HepG2 (cell line): ENCODE data around the gene PDCL3. TPM values are rescaled to one million over a fixed set of nuclear protein-coding genes. Genes with fewer than 3 reads are reported as not detected.

Source experiments
- ATAC-seq: fragments of 200-7000 bp; cut with Tn5 transposase; 3 replicates; pipeline ENCODE4 v1.9.1; 2020; ENCODE audit warnings: mild to moderate bottlenecking, moderate library complexity
- BruUV-seq: library from RNA; stranded (reverse); fragments of 400-500 nt; replicated peaks from 2 replicates; lab custom pipeline; 2021; lab: Mats Ljungman, UMichigan
- CTCF ChIA-PET: fragments of 300-600 bp; formaldehyde crosslinking; extraction: SDS; loops from one replicate; lab custom pipeline; 2021; ENCODE audit warnings: low total read pairs, inconsistent platforms, low intra/inter-chr PET ratio; lab: Yijun Ruan, JAX
- POLR2A ChIA-PET: fragments of 350-600 bp; sonication (Branson Sonifier 250); formaldehyde crosslinking; loops from one replicate; lab custom pipeline; 2020; ENCODE audit warnings: antibody characterized with exemption, inconsistent platforms; lab: Yijun Ruan, JAX
- DNase-seq: peaks from one replicate; pipeline ENCODE4 v3.0.0-alpha.2; 2015; ENCODE audit warnings: low spot score
- FAIRE-seq: peaks from 3 replicates; lab custom pipeline; 2011; peaks lifted over from hg19 to GRCh38; lab: Jason Lieb, UNC
- H2AFZ ChIP-seq: one replicate; pipeline ENCODE4 v1.6.1; 2011; ENCODE audit warnings: low read length, inconsistent platforms
- H3K27ac ChIP-seq: fragments of 300-600 bp; 3 replicates; pipeline ENCODE4 v1.8.0; 2011; ENCODE audit warnings: mixed run types, mild to moderate bottlenecking, mixed read lengths, low read length, inconsistent platforms; ENCODE audit not compliant: insufficient read depth; ENCODE audit errors: extremely low read length
- H3K27me3 ChIP-seq, 2 experiments: fragments of 200-600 bp in 1 of 2; 2 replicates in 1 of 2; 3 replicates in 1 of 2; pipeline versions ENCODE4 v1.6.0 to v1.8.0; 2011; ENCODE audit warnings: low read length in 2 of 2, mild to moderate bottlenecking in 2 of 2, moderate library complexity in 2 of 2, inconsistent platforms in 1 of 2; ENCODE audit not compliant: insufficient read depth in 2 of 2, control insufficient read depth in 1 of 2
- H3K36me3 ChIP-seq, 2 experiments: fragments of 200-600 bp in 1 of 2; replicated peaks in 1 of 2; 2 replicates in 1 of 2; 3 replicates in 1 of 2; pipeline versions ENCODE4 v1.5.1 to v1.8.0; 2011; ENCODE audit warnings: low read length in 2 of 2, inconsistent platforms in 1 of 2; ENCODE audit not compliant: insufficient read depth in 2 of 2, control insufficient read depth in 1 of 2
- H3K4me1 ChIP-seq: 2 replicates; pipeline ENCODE4 v1.5.1; 2012; ENCODE audit warnings: low read length, inconsistent platforms; ENCODE audit not compliant: insufficient read depth
- H3K4me2 ChIP-seq: 2 replicates; pipeline ENCODE4 v1.6.0; 2011; ENCODE audit warnings: low read depth, low read length, inconsistent platforms
- H3K4me3 ChIP-seq, 3 experiments: fragments of 200-600 bp in 1 of 3; sonication (generic), shearing (Covaris generic) in 1 of 3; replicated peaks in 1 of 3; 2 replicates each; pipeline ENCODE4 v1.5.1; 2011 to 2016; ENCODE audit warnings: low read length in 3 of 3, inconsistent platforms in 2 of 3, low read depth in 2 of 3, mild to moderate bottlenecking in 2 of 3, control low read depth in 1 of 3, mixed read lengths in 1 of 3; ENCODE audit not compliant: insufficient read depth in 1 of 3
- H3K79me2 ChIP-seq: one replicate; pipeline ENCODE4 v1.6.1; 2011; ENCODE audit warnings: low read length, inconsistent platforms; ENCODE audit not compliant: insufficient read depth
- H3K9ac ChIP-seq: 2 replicates; pipeline ENCODE4 v1.6.0; 2011; ENCODE audit warnings: mild to moderate bottlenecking, low read depth, low read length, inconsistent platforms; ENCODE audit not compliant: insufficient read depth
- H3K9me3 ChIP-seq: 2 replicates; pipeline ENCODE4 v1.5.1; 2012; ENCODE audit warnings: mild to moderate bottlenecking, low read length
- H4K20me1 ChIP-seq: 2 replicates; pipeline ENCODE4 v1.6.0; 2011; ENCODE audit warnings: inconsistent platforms, mild to moderate bottlenecking, low read length, moderate library complexity; ENCODE audit not compliant: insufficient read depth
- AKAP8 ChIP-seq: sonication (generic); formaldehyde crosslinking; IDR thresholded peaks from 2 replicates; pipeline ENCODE4 v1.5.1; 2020; ENCODE audit warnings: mild to moderate bottlenecking, missing genetic modification reagents
- DR1 ChIP-seq: sonication (generic); formaldehyde crosslinking; IDR thresholded peaks from 2 replicates; pipeline ENCODE4 v1.8.0; 2021; ENCODE audit warnings: mild to moderate bottlenecking, missing genetic modification reagents, inconsistent platforms
- TCF7 ChIP-seq: sonication (generic); IDR thresholded peaks from 2 replicates; pipeline ENCODE4 v1.6.1; 2016; ENCODE audit warnings: antibody characterized with exemption, low read depth
- ZNF354B ChIP-seq: sonication (generic); formaldehyde crosslinking; IDR thresholded peaks from 2 replicates; pipeline ENCODE4 v1.8.0; 2022; ENCODE audit warnings: mild to moderate bottlenecking, missing genetic modification reagents
- ZNF546 ChIP-seq: sonication (generic); formaldehyde crosslinking; conservative IDR thresholded peaks from 2 replicates; pipeline ENCODE4 v1.8.1; 2023; ENCODE audit warnings: mild to moderate bottlenecking, missing genetic modification reagents
- ZNF775 ChIP-seq: sonication (generic); formaldehyde crosslinking; IDR thresholded peaks from 2 replicates; pipeline ENCODE4 v1.4.0; 2020; ENCODE audit warnings: missing genetic modification reagents, mild to moderate bottlenecking, moderate library complexity, borderline replicate concordance
- ZSCAN21 ChIP-seq: sonication (generic); formaldehyde crosslinking; IDR thresholded peaks from 2 replicates; pipeline ENCODE4 v1.8.0; 2022; ENCODE audit warnings: mild to moderate bottlenecking, missing genetic modification reagents, moderate library complexity, borderline replicate concordance
- WGBS: methylation state at CpG from one replicate; pipeline ENCODE4 v1.1.6; 2017; ENCODE audit warnings: low lambda C conversion rate; 5-methylcytosine and 5-hydroxymethylcytosine counted together
- in situ Hi-C: cut with HindIII; loops from 2 replicates; pipeline ENCODE4 v1.10.0; 2017; ENCODE audit warnings: low pct_unique_long_range_greater_than_20kb; ENCODE audit not compliant: extremely low pct_ligation_motif_present
- intact Hi-C: fragments of 100-400 bp; cut with micrococcal nuclease; formaldehyde crosslinking; loops from one replicate; pipeline ENCODE4 v1.10.0; 2022; ENCODE audit not compliant: unreplicated experiment
- polyA plus RNA-seq, 8 experiments: library from polyadenylated mRNA; depleted of rRNA in 3 of 8; stranded (reverse) in 7 of 8; unstranded in 1 of 8; fragments of >200 nt; fragmentation: Illumina TruSeq in 4 of 8; extraction: Trizol in 4 of 8; gene quantifications; 2 replicates each; pipeline versions ENCODE4 v1.2.1 to v1.2.3, GENCODE V29; 2011 to 2016; ENCODE audit warnings: low read depth in 4 of 8, missing spikeins in 1 of 8, mixed read lengths in 1 of 8; ENCODE audit not compliant: insufficient read depth in 1 of 8
- total RNA-seq, 5 experiments: library from RNA; depleted of rRNA; stranded (reverse); fragments of >200 nt; fragmentation: Illumina TruSeq; extraction: Trizol; gene quantifications; 2 replicates each; pipeline ENCODE4 v1.2.3, GENCODE V29; 2016; ENCODE audit warnings: low read depth in 1 of 5
- TF ChIP-seq, protein P1 (sequence below): sonication (generic); formaldehyde crosslinking; IDR thresholded peaks from 2 replicates; pipeline ENCODE4 v1.8.1; 2023; ENCODE audit warnings: missing genetic modification reagents, mild to moderate bottlenecking, borderline replicate concordance
- TF ChIP-seq, protein P2 (sequence below): IDR thresholded peaks from 2 replicates; pipeline ENCODE4 v1.6.1; 2016; ENCODE audit warnings: low read depth, control low read depth
- TF ChIP-seq, protein P3 (sequence below): IDR thresholded peaks from 2 replicates; pipeline ENCODE4 v1.6.1; 2012; ENCODE audit warnings: low read depth, low read length, improper control_type of control experiment
- TF ChIP-seq, protein P4 (sequence below): sonication (generic); formaldehyde crosslinking; IDR thresholded peaks from 2 replicates; pipeline ENCODE4 v1.4.0; 2020; ENCODE audit warnings: missing genetic modification reagents
- TF ChIP-seq, protein P5 (sequence below): sonication (generic); formaldehyde crosslinking; IDR thresholded peaks from 2 replicates; pipeline ENCODE4 v1.5.0; 2020; ENCODE audit warnings: missing genetic modification reagents

Gene PDCL3
- total and polyA plus RNA-seq, 2 of the 13 experiments (the other 11 are each of a cell fraction or from before 2014, with no cell fraction given) = 14.4 to 24.4 TPM

- WGBS = 3% methylated on average over 1 of the region's 1 CpG
- Histone ChIP-seq H3K9ac (no peak overlapping the region), H3K9me3 (no peaks in the 10 kb centered on the region), H4K20me1 (no peaks in the 10 kb centered on the region), H3K4me1 (0 out of 2 replicates have a peak, but pooled peaks cover 6% of the 10 kb centered on the region), H3K27me3 (no peaks in the 10 kb centered on the region), H3K36me3 (no peaks in the 10 kb centered on the region), H3K79me2 (no peaks in the 10 kb centered on the region), H3K4me3 (no peak overlapping the region), H3K4me2 (no peak overlapping the region), H2AFZ (no peak overlapping the region), H3K27ac (no peak overlapping the region)
- ATAC-seq (no peak), FAIRE-seq (no peak), DNase-seq (no peak)
- no TSS peak for BruUV-seq
- TF ChIP-seq ZNF775 (no peak), AKAP8 (no peak), ZNF546 (CRISPR knock-in tag) (no peak), ZSCAN21 (no peak)
- TF ChIP-seq, protein P1, sequence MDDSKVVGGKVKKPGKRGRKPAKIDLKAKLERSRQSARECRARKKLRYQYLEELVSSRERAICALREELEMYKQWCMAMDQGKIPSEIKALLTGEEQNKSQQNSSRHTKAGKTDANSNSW (CRISPR knock-in tag) = no peak
- TF ChIP-seq, protein P2, sequence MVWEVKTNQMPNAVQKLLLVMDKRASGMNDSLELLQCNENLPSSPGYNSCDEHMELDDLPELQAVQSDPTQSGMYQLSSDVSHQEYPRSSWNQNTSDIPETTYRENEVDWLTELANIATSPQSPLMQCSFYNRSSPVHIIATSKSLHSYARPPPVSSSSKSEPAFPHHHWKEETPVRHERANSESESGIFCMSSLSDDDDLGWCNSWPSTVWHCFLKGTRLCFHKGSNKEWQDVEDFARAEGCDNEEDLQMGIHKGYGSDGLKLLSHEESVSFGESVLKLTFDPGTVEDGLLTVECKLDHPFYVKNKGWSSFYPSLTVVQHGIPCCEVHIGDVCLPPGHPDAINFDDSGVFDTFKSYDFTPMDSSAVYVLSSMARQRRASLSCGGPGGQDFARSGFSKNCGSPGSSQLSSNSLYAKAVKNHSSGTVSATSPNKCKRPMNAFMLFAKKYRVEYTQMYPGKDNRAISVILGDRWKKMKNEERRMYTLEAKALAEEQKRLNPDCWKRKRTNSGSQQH (CRISPR knock-in tag) = no peak
- in situ Hi-C loops (loop anchor here (25.0 kb wide), 1 partner anchor 570 kb away; the partner anchor contains the start of gene TBC1D8), intact Hi-C loops (loop anchor here (10.0 kb wide), 1 partner anchor 603 kb away; no protein-coding TSS in a partner anchor)
- CTCF ChIA-PET = no interaction called here
- POLR2A ChIA-PET = no interaction called here
Measured at GRCh38 chr2:100592226-100592625, 29.4 kb downstream of the PDCL3 start.

DNA sequence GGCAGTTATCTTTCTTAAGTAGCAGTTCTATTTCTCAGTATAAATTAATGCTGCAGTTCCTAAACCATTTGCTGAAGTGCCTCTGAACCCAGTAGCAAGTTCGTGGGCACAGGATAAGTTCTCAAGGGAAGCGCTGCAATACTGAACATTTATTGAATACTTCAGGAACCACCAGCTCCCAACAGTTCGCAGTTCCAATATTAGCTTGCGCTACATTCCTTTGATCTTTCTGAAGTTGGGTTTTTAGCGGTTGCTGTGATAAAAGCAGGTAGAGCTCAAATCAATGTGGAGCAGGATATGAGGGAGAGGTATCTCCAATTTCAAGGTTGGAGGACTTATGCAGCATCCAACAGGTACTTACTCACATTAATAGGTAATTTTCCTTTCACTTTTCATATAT lies 33.7 kb downstream of the PDCL3 start:
- Histone ChIP-seq H3K9me3 (no peaks in the 10 kb centered on the region), H2AFZ (no peak overlapping the region), H3K79me2 (no peaks in the 10 kb centered on the region), H3K36me3 (no peaks in the 10 kb centered on the region), H3K27me3 (0 out of 5 replicates have a peak, but pooled peaks cover 0 to 3% of the 10 kb centered on the region in 2 experiments), H3K9ac (no peak overlapping the region), H4K20me1 (no peaks in the 10 kb centered on the region), H3K27ac (no peak overlapping the region), H3K4me3 (no peak overlapping the region), H3K4me1 (peaks cover 13% of the 10 kb centered on the region; the same call in 1 of the 2 replicates), H3K4me2 (no peak overlapping the region)
- intact Hi-C loops (loop anchor here (10.0 kb wide), 1 partner anchor 598 kb away; no protein-coding TSS in a partner anchor), in situ Hi-C loops (loop anchor here (25.0 kb wide), 1 partner anchor 566 kb away; the partner anchor contains the start of gene TBC1D8)
- peak; percentile 38 for DNase-seq
- ChIA-PET CTCF (no interaction called here), POLR2A (no interaction called here)
- ATAC-seq = peak; percentile 68
- no peak for FAIRE-seq
- 23% methylated on average over 5 of the region's 5 CpGs for whole genome bisulfite sequencing
- no TSS peak for BruUV-seq
- TF ChIP-seq ZNF354B (CRISPR knock-in tag) = no peak
- TF ChIP-seq DR1 (CRISPR knock-in tag) = no peak
- TF ChIP-seq, protein P3, sequence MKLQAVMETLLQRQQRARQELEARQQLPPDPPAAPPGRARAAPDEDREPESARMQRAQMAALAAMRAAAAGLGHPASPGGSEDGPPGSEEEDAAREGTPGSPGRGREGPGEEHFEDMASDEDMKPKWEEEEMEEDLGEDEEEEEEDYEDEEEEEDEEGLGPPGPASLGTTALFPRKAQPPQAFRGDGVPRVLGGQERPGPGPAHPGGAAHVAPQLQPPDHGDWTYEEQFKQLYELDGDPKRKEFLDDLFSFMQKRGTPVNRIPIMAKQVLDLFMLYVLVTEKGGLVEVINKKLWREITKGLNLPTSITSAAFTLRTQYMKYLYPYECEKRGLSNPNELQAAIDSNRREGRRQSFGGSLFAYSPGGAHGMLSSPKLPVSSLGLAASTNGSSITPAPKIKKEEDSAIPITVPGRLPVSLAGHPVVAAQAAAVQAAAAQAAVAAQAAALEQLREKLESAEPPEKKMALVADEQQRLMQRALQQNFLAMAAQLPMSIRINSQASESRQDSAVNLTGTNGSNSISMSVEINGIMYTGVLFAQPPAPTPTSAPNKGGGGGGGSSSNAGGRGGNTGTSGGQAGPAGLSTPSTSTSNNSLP = 0 out of 2 replicates have a peak, but pooled peaks have one; percentile 14
- TF ChIP-seq TCF7 = peak; percentile 46
- TF ChIP-seq, protein P4, sequence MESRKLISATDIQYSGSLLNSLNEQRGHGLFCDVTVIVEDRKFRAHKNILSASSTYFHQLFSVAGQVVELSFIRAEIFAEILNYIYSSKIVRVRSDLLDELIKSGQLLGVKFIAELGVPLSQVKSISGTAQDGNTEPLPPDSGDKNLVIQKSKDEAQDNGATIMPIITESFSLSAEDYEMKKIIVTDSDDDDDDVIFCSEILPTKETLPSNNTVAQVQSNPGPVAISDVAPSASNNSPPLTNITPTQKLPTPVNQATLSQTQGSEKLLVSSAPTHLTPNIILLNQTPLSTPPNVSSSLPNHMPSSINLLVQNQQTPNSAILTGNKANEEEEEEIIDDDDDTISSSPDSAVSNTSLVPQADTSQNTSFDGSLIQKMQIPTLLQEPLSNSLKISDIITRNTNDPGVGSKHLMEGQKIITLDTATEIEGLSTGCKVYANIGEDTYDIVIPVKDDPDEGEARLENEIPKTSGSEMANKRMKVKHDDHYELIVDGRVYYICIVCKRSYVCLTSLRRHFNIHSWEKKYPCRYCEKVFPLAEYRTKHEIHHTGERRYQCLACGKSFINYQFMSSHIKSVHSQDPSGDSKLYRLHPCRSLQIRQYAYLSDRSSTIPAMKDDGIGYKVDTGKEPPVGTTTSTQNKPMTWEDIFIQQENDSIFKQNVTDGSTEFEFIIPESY (CRISPR knock-in tag) = peak; percentile 81
- TF ChIP-seq, protein P5, sequence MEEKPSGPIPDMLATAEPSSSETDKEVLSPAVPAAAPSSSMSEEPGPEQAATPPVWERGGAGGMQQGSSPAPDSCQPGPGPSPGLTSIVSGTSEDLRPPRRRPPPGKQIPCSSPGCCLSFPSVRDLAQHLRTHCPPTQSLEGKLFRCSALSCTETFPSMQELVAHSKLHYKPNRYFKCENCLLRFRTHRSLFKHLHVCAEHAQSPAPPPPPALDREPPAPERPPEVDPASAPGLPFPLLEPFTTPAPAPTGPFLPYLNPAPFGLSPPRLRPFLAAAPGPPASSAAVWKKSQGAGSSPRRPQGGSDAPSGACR = no peak
